DOHH2 (cell line): ENCODE data around the gene LANCL3.

Experiments used
- EZH2phosphoT487 ChIP-seq: fragments of 200-600 bp; sonication (generic); IDR thresholded peaks from 2 replicates; pipeline ENCODE4 v1.6.1; 2017; ENCODE audit warnings: borderline replicate concordance, mild to moderate bottlenecking, antibody characterized with exemption, low read length, moderate library complexity, mixed read lengths
- TF ChIP-seq, protein P1 (sequence below): fragments of 200-600 bp; sonication (generic); IDR thresholded peaks from one replicate; pipeline ENCODE4 v1.5.1; 2014; ENCODE audit warnings: antibody characterized with exemption, mild to moderate bottlenecking, low read depth, low read length; ENCODE audit not compliant: poor library complexity, severe bottlenecking

DNA sequence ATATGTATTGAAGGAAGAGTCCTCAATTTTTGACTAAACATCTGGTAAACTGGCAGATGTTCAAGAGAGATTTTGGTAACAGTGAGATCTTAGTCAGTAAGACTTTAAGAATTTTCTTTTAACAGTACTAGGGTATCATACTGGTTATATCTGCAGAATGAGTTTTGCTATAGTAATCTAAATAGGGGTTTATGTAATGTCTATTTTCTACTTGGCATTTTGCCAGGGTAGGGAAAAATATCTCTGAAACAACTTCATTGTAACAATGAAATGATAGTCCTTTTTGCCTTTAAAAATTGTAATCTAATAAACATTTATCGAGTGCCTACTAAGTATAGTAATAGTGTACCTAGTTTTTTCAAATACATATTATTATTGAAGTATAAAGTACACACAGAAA lies 146.2 kb downstream of the LANCL3 start:
- TF ChIP-seq, protein P1, sequence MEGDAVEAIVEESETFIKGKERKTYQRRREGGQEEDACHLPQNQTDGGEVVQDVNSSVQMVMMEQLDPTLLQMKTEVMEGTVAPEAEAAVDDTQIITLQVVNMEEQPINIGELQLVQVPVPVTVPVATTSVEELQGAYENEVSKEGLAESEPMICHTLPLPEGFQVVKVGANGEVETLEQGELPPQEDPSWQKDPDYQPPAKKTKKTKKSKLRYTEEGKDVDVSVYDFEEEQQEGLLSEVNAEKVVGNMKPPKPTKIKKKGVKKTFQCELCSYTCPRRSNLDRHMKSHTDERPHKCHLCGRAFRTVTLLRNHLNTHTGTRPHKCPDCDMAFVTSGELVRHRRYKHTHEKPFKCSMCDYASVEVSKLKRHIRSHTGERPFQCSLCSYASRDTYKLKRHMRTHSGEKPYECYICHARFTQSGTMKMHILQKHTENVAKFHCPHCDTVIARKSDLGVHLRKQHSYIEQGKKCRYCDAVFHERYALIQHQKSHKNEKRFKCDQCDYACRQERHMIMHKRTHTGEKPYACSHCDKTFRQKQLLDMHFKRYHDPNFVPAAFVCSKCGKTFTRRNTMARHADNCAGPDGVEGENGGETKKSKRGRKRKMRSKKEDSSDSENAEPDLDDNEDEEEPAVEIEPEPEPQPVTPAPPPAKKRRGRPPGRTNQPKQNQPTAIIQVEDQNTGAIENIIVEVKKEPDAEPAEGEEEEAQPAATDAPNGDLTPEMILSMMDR, result no peak
- TF ChIP-seq EZH2phosphoT487, result no peak
